GM12875 (cell line): Measurements from ENCODE around the gene QARS1.

Source experiments
- H3K4me3 ChIP-seq: one replicate; pipeline ENCODE4 v1.5.1; 2011; ENCODE audit warnings: low read depth, low read length, control low read depth
- CTCF ChIP-seq: IDR thresholded peaks from 2 replicates; pipeline ENCODE4 v1.5.1; 2011; ENCODE audit warnings: low read depth, mild to moderate bottlenecking, control low read depth, inconsistent platforms, low read length, moderate library complexity, borderline replicate concordance; ENCODE audit not compliant: insufficient read depth

Gene QARS1

GRCh38 chr3:49054344-49054862, 50.2 kb downstream of the QARS1 start:
- TF ChIP-seq CTCF, result no peak

GRCh38 chr3:49053543-49053942, 51.0 kb downstream of the QARS1 start:
- H3K4me3 ChIP-seq, result no peak overlapping the region
- no peak for TF ChIP-seq CTCF

More at GRCh38 chr3:49054344-49054862, 50.2 kb downstream of the QARS1 start:
- no peak overlapping the region for H3K4me3 ChIP-seq
